Neuronal stem cell (in vitro differentiated cells): ENCODE data around the gene LDLRAD2.

ENCODE experiments used
- DNase-seq: peaks from one replicate; pipeline ENCODE4 v3.0.0-alpha.2; 2013; ENCODE audit warnings: low spot score
- H2AFZ ChIP-seq: one replicate; pipeline ENCODE4 v1.6.1; 2013; ENCODE audit warnings: mild to moderate bottlenecking, low read length, inconsistent platforms
- H2AK5ac ChIP-seq: 2 replicates; pipeline ENCODE4 v1.6.1; 2013; ENCODE audit warnings: low read depth, mild to moderate bottlenecking, inconsistent platforms, low read length, moderate library complexity, mixed read lengths
- H2BK120ac ChIP-seq: 2 replicates; pipeline ENCODE4 v1.6.1; 2013; ENCODE audit warnings: low read depth, mild to moderate bottlenecking, inconsistent platforms, low read length, moderate library complexity, mixed read lengths
- H2BK12ac ChIP-seq: one replicate; pipeline ENCODE4 v1.6.1; 2013; ENCODE audit warnings: low read length, inconsistent platforms
- H2BK15ac ChIP-seq: 2 replicates; pipeline ENCODE4 v1.6.1; 2013; ENCODE audit warnings: mild to moderate bottlenecking, low read length, inconsistent platforms, mixed read lengths
- H2BK5ac ChIP-seq: one replicate; pipeline ENCODE4 v1.6.1; 2013; ENCODE audit warnings: inconsistent platforms, mild to moderate bottlenecking, low read length, moderate library complexity
- H3K14ac ChIP-seq: one replicate; pipeline ENCODE4 v1.6.1; 2013; ENCODE audit warnings: low read length, inconsistent platforms
- H3K18ac ChIP-seq: 2 replicates; pipeline ENCODE4 v1.6.1; 2013; ENCODE audit warnings: low read length, inconsistent platforms
- H3K23ac ChIP-seq: 2 replicates; pipeline ENCODE4 v1.6.1; 2013; ENCODE audit warnings: low read depth, mild to moderate bottlenecking, mixed read lengths, low read length, inconsistent platforms; ENCODE audit not compliant: poor library complexity
- H3K27ac ChIP-seq: replicated peaks from 3 replicates; pipeline ENCODE4 v1.5.1; 2013; ENCODE audit warnings: low read length, inconsistent platforms
- H3K27me3 ChIP-seq, 3 experiments: 2 replicates each; pipeline ENCODE4 v1.6.1; 2013; ENCODE audit warnings: low read length in 3 of 3, mild to moderate bottlenecking in 2 of 3, inconsistent platforms in 1 of 3, low read depth in 1 of 3, mixed read lengths in 1 of 3, moderate library complexity in 1 of 3; ENCODE audit not compliant: control insufficient read depth in 3 of 3, insufficient read depth in 3 of 3
- H3K36me3 ChIP-seq, 2 donors: replicated peaks in 1 of 2; 2 replicates each; pipeline ENCODE4 v1.6.1; 2013; ENCODE audit warnings: low read length in 2 of 2; ENCODE audit not compliant: control insufficient read depth in 2 of 2, insufficient read depth in 2 of 2
- H3K4ac ChIP-seq: 2 replicates; pipeline ENCODE4 v1.6.1; 2013; ENCODE audit warnings: inconsistent platforms, mild to moderate bottlenecking, low read length, moderate library complexity
- H3K4me1 ChIP-seq, 2 donors: 1 replicate in 1 of 2; 2 replicates in 1 of 2; pipeline ENCODE4 v1.6.1; 2013; ENCODE audit warnings: low read length in 2 of 2, low read depth in 1 of 2; ENCODE audit not compliant: control insufficient read depth in 2 of 2, insufficient read depth in 1 of 2
- H3K4me2 ChIP-seq: one replicate; pipeline ENCODE4 v1.6.1; 2013; ENCODE audit warnings: mild to moderate bottlenecking, low read length, inconsistent platforms; ENCODE audit not compliant: insufficient read depth, poor library complexity, severe bottlenecking
- H3K4me3 ChIP-seq, 2 donors: 2 replicates each; pipeline ENCODE4 v1.5.1; 2013; ENCODE audit warnings: low read length in 2 of 2, mild to moderate bottlenecking in 2 of 2, inconsistent platforms in 1 of 2, moderate library complexity in 1 of 2
- H3K79me1 ChIP-seq: one replicate; pipeline ENCODE4 v1.6.1; 2013; ENCODE audit warnings: low read depth, mild to moderate bottlenecking, inconsistent platforms, low read length, moderate library complexity
- H3K9ac ChIP-seq: one replicate; pipeline ENCODE4 v1.6.1; 2013; ENCODE audit warnings: mild to moderate bottlenecking, low read depth, low read length, inconsistent platforms; ENCODE audit not compliant: poor library complexity
- H3K9me3 ChIP-seq, 2 donors: replicated peaks in 1 of 2; 2 replicates each; pipeline versions ENCODE3 to v1.6.1; 2013; ENCODE audit warnings: low read length in 2 of 2, mild to moderate bottlenecking in 2 of 2, inconsistent platforms in 1 of 2, low read depth in 1 of 2, mixed read lengths in 1 of 2, moderate library complexity in 1 of 2; ENCODE audit not compliant: control insufficient read depth in 2 of 2, insufficient read depth in 1 of 2
- H4K8ac ChIP-seq: one replicate; pipeline ENCODE4 v1.6.1; 2013; ENCODE audit warnings: low read depth, mild to moderate bottlenecking, inconsistent platforms, low read length, moderate library complexity
- H4K91ac ChIP-seq: one replicate; pipeline ENCODE4 v1.6.1; 2013; ENCODE audit warnings: low read length, low read depth, mild to moderate bottlenecking, inconsistent platforms; ENCODE audit not compliant: poor library complexity
- WGBS, 2 donors: extraction: QIAGEN DNeasy Blood & Tissue Kit; methylation state at CpG; one replicate each; pipeline ENCODE4 v1.1.7; 2013; ENCODE audit warnings: missing lambda C conversion rate in 2 of 2, mixed read lengths in 1 of 2; ENCODE audit not compliant: insufficient read length in 2 of 2, insufficient replicate concordance in 1 of 2; ENCODE audit errors: extremely low coverage in 2 of 2; 5-methylcytosine and 5-hydroxymethylcytosine counted together

Gene LDLRAD2

DNA sequence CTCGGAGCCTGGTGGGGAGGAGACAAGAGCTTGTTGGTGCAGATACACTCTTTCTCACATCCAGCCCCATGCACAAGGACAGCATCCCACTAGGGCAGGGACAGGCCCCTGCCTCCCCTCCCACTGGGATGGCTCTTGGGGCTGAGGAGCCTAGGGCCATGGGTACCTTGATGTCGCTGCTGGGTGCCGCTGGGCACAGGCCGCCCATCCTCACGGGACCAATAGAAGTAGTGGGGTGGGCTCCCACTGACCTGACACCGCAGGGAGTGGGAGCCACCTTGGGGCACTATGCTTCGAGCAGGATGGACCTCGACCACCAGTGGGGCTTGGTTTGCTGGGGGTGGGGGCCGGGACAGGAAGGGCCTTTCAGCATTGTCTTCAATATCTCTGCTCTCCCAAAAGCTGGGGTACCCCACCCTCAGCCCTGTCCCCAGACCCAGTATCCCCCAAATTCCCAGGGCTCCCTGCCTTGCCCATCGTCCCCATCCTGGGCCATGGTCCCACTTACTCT lies 47.7 kb downstream of the LDLRAD2 start:
- no peak overlapping the region for H2AFZ ChIP-seq
- WGBS, 2 donors: no CpG with 5 or more reads among the region's 10 CpGs
- peak overlapping the region; percentile 64 for H3K14ac ChIP-seq

DNA sequence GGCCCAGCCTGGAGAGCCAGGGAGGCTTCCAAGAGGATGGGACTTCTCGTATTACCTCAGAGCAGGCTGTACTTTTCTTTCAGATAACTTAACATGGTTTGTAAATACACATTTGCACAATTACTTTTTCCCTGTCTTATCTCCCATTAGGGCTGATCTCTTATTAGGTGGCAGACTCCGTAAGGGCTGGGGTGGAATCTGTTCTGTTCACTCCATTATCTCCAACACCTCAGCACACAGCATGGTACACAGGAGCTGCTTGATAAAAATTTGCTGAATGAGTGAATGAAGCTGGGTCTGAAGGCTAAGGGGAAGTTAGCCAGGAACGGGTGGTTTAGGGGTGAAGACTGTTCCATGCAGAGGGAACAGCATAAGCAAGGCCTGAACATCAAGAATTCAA lies 48.9 kb downstream of the LDLRAD2 start:
- Histone ChIP-seq H2BK12ac (no peak overlapping the region), H3K14ac (no peak overlapping the region), H3K18ac (no peak overlapping the region), H2BK15ac (no peak overlapping the region), H4K8ac (no peak overlapping the region), H3K9me3 (peaks cover 0 to 6% of the 10 kb centered on the region in 2 donors), H2BK120ac (no peak overlapping the region), H3K4me3 (no peak overlapping the region), H3K23ac (no peak overlapping the region), H3K4me1 (peaks cover 0 to 4% of the 10 kb centered on the region in 2 donors), H2AFZ (no peak overlapping the region), H4K91ac (no peak overlapping the region), H3K4ac (no peak overlapping the region), H3K27me3 (no peaks in the 10 kb centered on the region), H3K27ac (no peak overlapping the region), H3K4me2 (no peak overlapping the region), H3K36me3 (peaks cover 46 to 66% of the 10 kb centered on the region in 2 donors), H3K79me1 (peaks cover 3% of the 10 kb centered on the region), H3K9ac (no peak overlapping the region), H2BK5ac (no peak overlapping the region), H2AK5ac (no peak overlapping the region)
- no peak for DNase-seq
- no CpG with 5 or more reads among the region's 3 CpGs for WGBS, 2 donors

More for the DNA sequence above, 47.7 kb downstream of the LDLRAD2 start:
- peaks cover 0 to 6% of the 10 kb centered on the region in 2 donors for H3K9me3 ChIP-seq
- H3K18ac ChIP-seq: peak overlapping the region; percentile 13
- H2BK120ac ChIP-seq: no peak overlapping the region
- no peak overlapping the region for H2AK5ac ChIP-seq
- peak overlapping the region; percentile 66 for H2BK5ac ChIP-seq
- no peak overlapping the region for H4K8ac ChIP-seq
- H3K27me3 ChIP-seq: no peaks in the 10 kb centered on the region
- H3K4ac ChIP-seq: no peak overlapping the region
- no peak for DNase-seq
- no peaks in the 10 kb centered on the region for H3K4me1 ChIP-seq
- H3K23ac ChIP-seq: peak overlapping the region; percentile 31
- H3K36me3 ChIP-seq: peaks cover 50 to 78% of the 10 kb centered on the region in 2 donors
- H3K4me2 ChIP-seq: no peak overlapping the region
- H3K9ac ChIP-seq: peak overlapping the region; percentile 77
- no peak overlapping the region for H3K27ac ChIP-seq
- no peak overlapping the region for H3K4me3 ChIP-seq
- H2BK15ac ChIP-seq: no peak overlapping the region
- no peak overlapping the region for H4K91ac ChIP-seq
- H3K79me1 ChIP-seq: peaks cover 4% of the 10 kb centered on the region
- H2BK12ac ChIP-seq: no peak overlapping the region

DNA sequence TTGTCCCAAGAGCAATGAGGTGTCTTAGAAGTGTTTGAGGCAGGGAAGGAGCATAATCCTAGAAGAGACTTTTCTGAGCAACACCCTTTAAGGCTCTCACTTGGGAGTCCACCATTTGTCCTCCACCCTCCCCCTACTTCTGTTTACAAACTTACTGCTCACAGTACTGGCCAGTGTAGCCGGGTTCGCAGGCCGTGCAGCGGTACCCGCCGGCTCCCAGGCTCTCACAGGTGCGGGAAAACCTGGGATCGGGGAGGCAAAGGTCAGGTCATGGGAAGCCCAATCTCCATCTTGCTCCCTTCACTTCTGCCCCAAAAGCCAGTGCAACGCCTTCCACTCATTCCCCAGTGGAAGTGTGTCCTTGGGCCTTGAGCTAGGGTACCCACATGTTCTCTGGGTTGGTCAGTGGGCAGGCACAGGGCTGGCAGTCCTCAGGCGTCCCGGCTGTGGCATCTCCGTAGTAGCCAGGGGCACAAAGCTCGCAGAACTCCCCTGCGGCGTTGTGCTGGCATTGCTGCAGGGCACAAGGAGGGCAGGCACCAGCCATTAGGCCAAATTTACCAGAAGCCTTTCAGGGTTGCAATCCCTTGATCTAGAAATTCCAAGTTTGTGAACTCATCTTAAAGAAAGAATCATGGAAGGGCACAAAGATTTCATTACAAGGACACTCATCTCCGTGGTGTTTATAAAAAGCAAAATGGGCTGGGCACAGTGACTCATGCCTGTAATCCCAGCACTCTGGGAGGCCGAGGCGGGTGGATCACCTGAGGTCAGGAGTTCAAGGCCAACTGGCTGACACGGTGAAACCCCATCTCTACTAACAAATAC lies 49.8 kb downstream of the LDLRAD2 start:
- Histone ChIP-seq H3K79me1 (peaks cover 3% of the 10 kb centered on the region), H4K8ac (no peak overlapping the region), H2BK12ac (no peak overlapping the region), H3K18ac (no peak overlapping the region), H2BK5ac (peak overlapping the region; percentile 53), H3K9ac (no peak overlapping the region), H3K4me2 (no peak overlapping the region), H2AK5ac (no peak overlapping the region), H3K4me3 (no peak overlapping the region), H3K9me3 (peaks cover 0 to 5% of the 10 kb centered on the region in 2 donors), H3K27me3 (no peaks in the 10 kb centered on the region), H4K91ac (no peak overlapping the region), H3K23ac (peak overlapping the region; percentile 34), H3K4me1 (peaks cover 6 to 9% of the 10 kb centered on the region in 2 donors), H3K36me3 (peaks cover 44 to 59% of the 10 kb centered on the region in 2 donors), H2BK120ac (no peak overlapping the region), H3K27ac (no peak overlapping the region), H2BK15ac (no peak overlapping the region), H3K4ac (no peak overlapping the region), H3K14ac (peak overlapping the region; percentile 63), H2AFZ (no peak overlapping the region)
- DNase-seq: no peak
- no CpG with 5 or more reads among the region's 19 CpGs for WGBS, 2 donors

DNA sequence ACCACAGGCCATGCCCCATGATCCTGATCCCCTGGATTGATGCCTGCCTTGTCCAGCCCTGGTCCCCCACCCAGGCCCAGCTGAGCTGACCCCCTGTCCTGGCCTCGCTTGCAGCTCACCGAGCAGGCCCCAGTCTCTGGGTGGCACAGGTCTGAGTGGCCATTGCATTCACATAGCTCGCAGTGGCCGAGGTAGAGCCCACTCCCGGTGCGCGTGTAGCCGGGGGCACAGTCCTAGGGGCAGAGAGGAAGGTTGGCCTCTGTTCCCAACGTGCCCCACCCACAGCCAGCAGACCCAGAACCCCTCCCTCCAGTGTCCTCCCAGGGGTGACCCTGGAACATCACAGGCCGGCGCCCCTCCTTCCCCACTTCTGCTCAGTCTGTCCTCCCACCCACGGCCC lies 51.9 kb downstream of the LDLRAD2 start:
- Histone ChIP-seq H4K91ac (no peak overlapping the region), H3K9ac (peak overlapping the region; percentile 44), H3K4ac (peak overlapping the region; percentile 66), H2BK12ac (no peak overlapping the region), H3K79me1 (peaks cover 3% of the 10 kb centered on the region), H4K8ac (no peak overlapping the region), H3K4me3 (no peak overlapping the region), H2BK5ac (no peak overlapping the region), H2AFZ (no peak overlapping the region), H3K27me3 (no peaks in the 10 kb centered on the region), H3K4me2 (no peak overlapping the region), H3K14ac (peak overlapping the region; percentile 8), H2BK15ac (no peak overlapping the region), H3K27ac (no peak overlapping the region), H3K23ac (peak overlapping the region; percentile 55), H3K4me1 (peaks cover 6 to 9% of the 10 kb centered on the region in 2 donors), H2BK120ac (no peak overlapping the region), H3K18ac (no peak overlapping the region), H3K9me3 (peaks cover 0 to 4% of the 10 kb centered on the region in 2 donors), H3K36me3 (peaks cover 39 to 40% of the 10 kb centered on the region in 2 donors), H2AK5ac (peak overlapping the region; percentile 95)
- WGBS, 2 donors: no CpG with 5 or more reads among the region's 12 CpGs
- no peak for DNase-seq
